ENCODE results near the gene HERPUD1.
"Not testable (repeated sequence)": the region's sequence is repeated elsewhere in the genome, so short reads cannot be mapped to it uniquely, and the experiment has no call there.

Gene HERPUD1, protein sequence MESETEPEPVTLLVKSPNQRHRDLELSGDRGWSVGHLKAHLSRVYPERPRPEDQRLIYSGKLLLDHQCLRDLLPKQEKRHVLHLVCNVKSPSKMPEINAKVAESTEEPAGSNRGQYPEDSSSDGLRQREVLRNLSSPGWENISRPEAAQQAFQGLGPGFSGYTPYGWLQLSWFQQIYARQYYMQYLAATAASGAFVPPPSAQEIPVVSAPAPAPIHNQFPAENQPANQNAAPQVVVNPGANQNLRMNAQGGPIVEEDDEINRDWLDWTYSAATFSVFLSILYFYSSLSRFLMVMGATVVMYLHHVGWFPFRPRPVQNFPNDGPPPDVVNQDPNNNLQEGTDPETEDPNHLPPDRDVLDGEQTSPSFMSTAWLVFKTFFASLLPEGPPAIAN

DNA sequence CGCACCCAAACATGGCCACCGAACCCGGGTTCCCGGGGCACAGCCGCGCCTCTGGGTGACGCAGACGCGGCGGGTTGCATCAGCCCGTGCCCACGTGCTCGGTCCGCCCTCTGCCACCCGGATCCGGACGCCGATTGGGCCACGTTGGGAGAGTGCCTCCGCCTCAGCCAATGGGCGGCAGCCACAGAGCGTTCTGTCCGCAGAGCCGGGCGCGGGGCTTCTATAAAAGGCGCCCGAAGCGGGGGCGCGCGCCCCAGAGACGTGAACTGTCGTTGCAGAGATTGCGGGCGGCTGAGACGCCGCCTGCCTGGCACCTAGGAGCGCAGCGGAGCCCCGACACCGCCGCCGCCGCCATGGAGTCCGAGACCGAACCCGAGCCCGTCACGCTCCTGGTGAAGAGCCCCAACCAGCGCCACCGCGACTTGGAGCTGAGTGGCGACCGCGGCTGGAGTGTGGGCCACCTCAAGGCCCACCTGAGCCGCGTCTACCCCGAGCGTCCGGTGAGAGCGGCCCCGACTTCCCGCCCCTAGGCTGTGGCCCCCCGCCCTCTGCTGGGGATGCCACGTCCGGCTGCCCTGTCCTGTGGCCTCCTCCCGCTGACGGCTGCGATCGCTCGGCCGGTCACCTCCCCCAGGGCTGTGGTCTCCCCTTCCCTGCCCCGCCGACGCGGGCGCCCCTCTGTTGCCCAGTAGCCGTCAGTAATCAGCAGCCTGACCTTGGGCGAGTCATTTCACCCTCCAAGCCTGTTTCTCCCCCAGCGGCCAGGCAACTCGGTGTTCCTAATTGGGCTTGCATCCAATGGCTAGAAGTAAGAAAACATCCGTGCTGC lies at the start of gene HERPUD1:
TSS of gene HERPUD1 (plus strand) at position 251 of the 829 bp plus-strand sequence. CDS start at position 354, 103 bp downstream.
- DNase-seq = peak; percentile 97

DNA sequence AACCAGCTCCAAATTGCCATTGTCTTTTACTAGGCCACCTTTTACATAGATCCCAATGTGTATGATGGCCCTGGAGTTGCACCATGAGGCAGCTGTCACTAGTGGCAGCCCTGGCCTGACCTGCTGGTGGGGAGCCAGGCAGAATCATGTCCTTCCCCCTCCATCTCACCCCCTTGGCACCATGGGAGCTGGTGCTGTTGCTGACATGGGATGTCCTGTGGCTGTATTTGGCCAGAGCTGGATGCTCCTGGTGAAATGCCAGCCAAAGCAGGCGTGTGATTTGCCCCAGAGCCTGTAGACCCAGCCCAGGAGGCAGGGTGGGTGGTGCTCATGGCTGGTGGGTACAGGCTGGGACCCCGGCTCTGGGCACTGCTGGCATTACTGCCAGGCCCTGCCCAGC lies 48.4 kb upstream of the HERPUD1 start:
- no peak for DNase-seq

DNA sequence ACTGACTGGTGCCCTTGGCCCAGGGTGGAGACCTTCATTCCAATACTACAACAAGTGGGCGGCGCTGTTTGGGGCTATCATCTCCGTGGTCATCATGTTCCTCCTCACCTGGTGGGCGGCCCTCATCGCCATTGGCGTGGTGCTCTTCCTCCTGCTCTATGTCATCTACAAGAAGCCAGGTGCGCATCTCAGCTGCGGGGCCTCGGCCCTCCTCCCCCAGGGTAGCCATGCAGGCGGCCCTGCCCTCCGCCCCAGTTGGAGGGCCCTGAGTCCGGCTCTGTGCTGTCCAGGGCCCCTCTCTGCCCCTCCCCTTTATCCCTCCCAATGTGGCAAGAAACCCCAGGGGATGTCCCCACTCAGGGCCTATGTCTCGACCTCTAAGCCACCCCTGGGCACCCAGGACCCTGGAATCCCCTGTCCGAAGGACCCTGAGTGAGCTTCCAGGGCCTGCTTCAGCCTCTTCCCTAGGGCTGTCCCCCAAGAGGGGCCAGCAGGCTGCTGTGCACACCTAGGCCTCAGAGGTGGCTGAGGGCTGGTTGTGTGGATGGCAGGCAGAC lies 47.8 kb upstream of the HERPUD1 start:
- no peak for DNase-seq

DNA sequence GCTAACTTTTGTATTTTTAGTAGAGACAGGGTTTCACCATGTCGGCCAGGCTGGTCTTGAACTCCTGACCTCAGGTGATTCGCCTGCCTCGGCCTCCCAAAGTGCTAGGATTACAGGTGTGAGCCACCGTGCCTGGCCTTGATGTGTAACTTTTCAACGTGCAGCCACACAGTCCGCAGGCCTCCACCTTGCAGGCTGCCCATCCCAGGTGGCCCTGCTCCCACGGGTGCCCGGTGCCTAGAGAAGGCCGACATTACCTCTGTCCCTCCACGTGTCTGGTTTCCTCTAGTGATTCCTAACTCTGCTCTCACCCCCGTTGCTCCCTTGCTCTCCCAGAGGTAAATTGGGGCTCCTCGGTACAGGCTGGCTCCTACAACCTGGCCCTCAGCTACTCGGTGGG lies 47.0 kb upstream of the HERPUD1 start:
- not testable (repeated sequence) for DNase-seq

DNA sequence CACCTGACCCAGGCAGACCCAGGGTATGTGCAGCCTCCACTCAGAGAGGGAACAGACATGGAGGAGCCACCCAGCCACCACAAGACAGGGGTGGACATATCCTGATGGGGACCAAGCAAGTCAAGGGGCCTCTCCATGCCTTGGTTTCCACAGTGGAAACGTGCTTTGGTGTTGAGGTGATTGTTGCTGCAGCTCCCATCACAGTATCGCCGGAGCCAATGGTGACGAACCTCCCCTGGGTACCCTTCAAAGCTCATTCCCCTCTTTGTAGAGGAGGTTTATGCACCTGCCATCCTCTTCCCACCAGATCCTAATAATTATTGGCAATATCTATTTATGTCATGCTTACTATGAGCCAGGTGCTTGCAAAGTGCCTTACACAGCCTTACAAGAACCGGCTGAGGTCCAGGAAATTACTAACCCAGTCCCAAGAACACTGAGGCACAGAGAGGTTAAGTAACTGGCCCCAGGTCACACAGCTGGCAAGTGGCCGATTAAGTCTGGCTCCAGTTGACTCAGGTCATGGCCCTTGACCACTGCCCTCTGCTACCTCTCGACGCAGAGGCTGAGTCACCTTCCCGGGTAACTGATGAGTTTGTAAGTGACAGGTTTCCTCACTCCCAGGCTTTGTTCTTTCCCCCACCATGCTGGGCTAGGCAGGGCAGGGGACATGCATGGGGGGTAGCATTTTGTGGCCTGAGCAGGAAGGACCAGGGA lies 46.3 kb upstream of the HERPUD1 start:
- no peak for DNase-seq

DNA sequence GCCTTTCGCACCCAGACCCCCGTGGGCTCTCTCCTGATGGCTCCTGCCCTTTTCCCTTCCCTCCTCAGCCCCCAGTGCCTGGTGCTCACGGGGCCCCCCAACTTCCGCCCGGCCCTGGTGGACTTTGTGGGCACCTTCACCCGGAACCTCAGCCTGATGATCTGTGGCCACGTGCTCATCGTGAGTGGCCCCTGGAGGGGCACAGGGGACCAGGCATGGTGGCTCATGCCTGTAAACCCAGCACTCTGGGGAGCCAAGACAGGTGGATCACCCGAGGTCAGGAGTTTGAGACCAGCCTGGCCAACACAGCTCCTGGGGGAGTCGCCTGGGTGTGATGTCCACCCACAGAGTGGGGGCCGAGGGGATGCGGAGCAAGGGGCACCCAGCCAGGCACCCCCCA lies 45.6 kb upstream of the HERPUD1 start:
- DNase-seq = no peak

DNA sequence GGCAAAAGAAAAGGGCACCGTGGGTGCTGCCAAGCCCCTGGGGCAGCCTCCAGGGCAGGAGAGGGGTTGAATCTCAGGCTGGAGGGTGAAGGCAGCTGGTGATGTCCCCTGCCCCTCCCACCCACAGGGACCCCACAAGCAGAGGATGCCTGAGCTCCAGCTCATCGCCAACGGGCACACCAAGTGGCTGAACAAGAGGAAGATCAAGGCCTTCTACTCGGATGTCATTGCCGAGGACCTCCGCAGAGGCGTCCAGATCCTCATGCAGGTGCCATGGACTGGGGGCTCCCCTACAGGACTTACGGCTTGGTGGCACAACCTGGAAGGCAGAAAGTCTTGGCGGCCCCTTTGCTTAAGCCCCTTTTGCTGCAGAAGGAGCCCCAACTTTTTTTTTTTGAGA lies 45.1 kb upstream of the HERPUD1 start:
- DNase-seq = no peak

DNA sequence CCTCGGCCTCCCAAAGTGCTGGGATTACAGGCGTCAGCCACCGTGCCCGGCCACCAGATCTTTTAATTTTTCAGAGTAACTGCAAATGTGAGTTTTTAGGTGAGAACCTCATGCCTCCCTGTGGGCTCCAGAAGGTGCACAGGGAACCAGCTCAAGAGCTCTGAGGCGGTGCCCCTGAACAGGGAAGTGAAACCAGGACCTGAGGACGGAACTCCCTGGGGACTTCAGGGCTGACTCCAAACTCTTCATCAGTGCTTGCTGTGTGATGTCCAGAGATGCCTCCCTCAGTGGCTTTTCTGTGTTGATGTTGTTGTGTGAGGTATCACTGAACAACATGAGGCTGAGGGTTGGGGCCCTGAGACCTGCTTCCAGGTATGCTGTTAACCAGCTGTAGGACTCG lies 43.1 kb upstream of the HERPUD1 start:
- no peak for DNase-seq

DNA sequence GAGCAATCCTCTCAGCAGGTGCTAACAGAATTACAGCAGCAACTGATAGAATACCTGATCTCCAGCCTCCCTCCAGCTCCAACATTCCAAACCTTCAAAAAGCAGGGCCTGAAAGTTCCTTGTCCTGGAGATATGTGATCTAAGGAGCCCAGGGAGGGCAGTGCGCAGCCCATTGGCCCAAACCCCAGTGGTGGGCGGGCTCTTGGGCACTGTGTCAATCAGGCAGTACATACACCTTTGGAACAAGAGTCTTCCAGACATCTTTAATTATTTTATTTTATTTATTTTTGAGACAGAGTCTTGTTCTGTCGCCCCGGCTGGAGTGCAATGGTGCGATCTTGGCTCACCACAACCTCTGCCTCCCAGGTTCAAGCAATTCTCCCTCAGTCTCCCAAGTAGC lies 42.7 kb upstream of the HERPUD1 start:
- no peak for DNase-seq

DNA sequence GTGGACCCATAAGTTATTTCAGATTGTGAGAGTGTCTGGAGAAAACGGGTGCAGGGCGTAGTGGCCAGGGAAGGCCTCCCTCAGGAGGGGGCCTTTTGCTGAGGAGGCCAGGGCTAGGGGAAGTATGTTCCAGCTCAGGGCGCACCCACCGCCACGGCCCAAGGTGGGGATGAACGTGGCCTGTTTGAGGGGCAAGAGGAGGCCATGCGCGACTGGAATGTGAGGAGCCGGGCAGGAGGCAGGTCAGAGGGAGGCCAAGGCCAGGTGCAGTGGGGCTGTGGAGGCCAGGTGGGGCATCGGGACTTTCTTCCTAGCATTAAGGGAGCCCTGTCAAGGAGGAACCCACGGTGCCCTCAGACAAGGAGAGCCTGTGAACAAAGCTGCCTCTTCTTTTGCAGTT lies 40.3 kb upstream of the HERPUD1 start:
- DNase-seq = no peak

DNA sequence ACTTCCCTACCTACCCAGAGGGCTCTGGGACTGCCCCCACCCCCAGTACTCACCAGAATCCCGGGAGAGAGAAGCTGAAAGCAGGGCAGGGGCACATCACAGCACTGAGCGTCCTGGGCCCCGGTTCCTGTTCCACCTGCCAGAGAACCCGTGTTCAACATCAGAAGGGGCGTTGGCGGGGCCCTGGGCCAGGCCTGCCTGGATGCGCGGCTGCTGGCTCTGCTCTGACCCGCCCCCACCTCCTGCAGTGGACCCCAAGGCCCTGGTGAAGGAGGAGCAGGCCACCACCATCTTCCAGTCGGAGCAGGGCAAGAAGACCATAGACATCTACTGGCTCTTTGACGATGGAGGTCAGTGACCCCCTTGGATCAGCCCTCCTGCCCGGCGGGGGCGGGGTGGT lies 39.2 kb upstream of the HERPUD1 start:
- no peak for DNase-seq

DNA sequence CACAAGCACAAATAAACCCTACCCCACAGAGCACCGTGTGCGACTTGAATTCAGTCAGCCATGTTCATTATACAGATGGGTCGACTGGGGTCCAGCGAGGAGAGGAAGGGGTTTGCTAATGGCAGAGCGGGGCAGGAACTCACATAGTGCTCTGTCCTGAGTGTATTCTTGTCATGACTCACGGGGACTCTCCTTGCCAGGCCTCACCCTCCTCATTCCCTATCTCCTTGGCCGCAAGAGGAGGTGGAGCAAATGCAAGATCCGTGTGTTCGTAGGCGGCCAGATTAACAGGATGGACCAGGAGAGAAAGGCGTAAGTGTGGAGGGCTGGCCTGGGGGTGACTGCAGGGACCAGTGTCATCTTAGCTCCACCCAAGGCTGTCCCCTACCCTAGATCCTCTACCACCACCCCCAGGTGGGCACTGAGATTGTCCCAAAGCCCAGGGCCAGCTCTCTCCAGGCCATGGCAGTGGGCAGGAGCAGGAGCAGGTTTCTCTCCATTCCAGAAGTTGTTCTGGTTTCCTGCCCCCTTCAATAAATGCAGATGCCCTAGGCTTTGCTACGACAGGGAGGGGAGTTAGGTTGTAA lies 37.5 kb upstream of the HERPUD1 start:
- no peak for DNase-seq

DNA sequence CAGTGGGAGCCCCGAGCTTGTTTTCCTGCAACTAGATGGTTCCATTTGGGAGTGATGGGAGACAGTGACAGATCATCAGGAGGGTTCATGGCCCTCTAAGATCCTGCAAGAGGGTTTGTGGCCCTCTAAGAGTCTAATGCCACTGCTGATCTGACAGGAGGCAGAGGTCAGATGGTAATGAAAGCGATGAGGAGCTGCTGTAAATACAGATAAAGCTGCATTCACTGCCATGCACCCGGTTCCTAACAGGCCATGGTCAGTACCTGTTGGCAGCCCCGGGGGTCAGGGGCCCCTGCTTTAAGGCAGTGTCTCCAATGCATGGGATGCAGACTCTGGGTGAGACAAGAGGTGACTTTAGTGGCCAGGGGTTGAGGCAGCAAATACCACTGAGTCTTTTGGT lies 36.1 kb upstream of the HERPUD1 start:
- no peak for DNase-seq

DNA sequence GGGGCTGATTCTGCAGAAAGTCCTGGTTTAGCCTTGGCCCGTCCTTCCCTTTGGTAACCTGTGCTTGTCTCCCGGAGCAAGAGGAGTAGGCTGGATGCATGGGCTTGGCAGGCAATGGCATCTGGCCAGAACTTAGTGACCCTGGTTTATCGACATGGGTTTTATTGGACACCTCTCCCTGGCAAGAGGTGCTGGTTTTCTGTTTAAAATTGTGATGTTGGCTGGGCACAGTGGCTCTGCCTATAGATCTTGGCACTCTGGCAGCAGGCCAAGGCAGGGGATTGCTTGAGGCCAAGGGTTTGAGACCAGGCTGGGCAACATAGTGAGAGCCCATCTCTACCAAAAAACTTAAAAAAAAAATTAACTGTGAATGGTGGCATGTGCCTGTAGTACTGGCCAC lies 35.7 kb upstream of the HERPUD1 start:
- DNase-seq = no peak

DNA sequence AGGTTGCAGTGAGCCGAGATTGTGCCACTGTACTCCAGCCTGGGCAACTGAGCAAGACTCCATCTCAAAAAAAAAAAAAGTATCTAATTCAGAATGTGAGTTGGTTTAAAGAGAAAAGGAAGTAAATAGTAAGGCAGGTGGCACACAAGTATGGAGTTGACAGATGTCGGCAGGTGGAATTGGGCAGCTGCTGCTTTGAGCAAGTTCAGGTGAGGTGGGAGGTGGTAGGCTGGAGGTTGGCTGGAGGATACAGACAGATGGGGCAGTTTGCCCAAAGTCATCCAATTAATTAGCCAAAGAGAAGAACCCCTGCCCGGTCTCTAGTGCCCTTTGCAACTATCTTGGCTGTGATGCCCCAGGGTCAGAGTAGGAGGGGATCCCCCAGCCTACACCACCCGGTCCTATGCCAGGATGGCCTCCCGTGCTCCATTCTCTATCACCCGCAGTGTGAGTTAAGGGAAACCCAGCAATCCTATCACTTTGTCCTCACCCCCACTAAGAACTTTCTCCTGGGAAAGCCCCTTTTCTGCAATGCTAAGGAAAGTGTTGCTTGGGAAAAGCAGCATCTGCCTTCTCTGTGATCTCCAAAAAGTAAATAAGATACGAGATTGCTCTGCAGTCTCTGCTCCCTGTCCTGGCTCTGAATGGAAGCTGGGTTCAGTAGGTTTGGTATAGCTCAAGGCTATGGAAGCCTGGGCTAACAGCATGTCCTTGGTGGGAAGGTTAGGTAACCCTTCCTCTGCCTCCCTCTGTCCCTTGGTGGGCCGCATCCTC lies 34.7 kb upstream of the HERPUD1 start:
- DNase-seq = no peak

DNA sequence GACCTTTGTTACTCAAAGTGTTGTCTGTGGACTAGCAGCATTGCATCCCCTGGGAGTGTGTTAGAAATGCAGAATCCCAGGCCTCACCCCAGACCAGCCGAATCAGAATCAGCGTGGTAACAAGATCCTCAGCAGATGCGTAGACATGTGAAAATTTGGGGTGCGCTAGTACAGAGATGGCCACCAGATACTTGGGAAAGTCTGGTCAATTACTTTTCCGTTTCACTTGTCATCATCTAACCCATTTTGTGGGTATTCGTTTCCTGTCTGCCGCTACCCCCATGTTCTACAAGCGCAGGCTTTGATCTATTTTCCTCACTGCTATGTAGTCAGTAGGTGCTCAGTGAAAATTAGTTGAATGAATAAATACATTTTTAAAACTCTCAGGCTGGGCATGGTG lies 33.1 kb upstream of the HERPUD1 start:
- DNase-seq = no peak

DNA sequence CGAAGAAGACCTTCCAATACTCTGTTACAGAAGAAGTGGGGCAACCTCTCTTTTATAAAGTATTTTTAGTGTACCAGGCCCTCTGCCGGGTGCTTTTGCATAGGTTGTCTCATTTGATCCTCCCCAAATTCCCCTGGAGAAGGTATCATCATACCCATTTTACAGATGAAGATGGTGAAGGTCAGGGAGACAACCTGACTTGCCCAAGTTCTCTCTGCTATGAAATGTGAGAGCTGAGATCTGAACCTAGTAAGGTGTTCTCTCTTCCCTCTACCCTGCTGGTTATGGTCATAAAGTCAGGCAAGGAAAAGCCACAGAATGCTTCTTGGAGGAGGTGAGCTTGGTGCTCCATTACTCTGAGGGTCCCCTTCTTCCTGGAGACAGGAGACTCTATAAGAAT lies 28.1 kb upstream of the HERPUD1 start:
- DNase-seq = no peak

DNA sequence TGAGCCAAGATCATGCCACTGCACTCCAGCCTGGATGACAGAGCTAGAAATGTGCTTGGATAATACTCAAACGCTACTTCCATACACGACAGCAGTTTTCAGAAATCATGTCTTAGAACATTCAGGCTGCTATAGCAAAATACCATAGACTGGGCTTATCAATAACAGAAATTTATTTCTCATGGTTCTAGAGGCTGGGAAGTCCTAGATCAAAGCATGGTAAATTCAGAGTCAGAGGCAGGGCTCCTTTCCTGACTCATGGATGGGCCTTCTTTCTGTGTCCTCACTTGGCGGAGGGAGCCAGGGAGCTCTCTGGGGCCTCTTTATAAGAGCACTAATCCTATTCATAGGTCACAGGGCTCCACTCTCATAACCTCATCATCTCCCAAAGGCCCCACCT lies 24.5 kb upstream of the HERPUD1 start:
- no peak for DNase-seq

DNA sequence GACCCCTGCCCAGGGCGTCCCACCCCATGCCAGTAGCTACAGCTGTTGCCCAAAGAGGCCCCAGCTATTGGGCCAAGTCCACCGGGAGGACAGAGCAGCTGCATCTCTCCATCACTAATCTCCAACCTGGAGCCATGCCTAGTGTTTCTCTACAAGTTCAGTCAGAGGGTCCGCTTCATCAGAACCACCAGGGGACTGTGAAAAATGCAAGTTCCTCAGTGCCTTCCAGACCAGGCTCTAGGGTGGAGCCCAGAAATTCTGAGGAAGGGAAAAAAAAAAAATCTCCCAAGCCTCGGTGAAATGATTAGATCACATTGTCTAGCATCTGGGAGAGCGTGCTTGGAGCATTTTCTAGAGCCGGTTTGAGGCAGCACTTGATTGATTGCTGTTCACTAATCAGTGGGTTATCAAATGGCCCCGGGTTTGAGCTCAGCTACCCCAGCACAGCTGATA lies 22.4 kb upstream of the HERPUD1 start:
- no peak for DNase-seq

DNA sequence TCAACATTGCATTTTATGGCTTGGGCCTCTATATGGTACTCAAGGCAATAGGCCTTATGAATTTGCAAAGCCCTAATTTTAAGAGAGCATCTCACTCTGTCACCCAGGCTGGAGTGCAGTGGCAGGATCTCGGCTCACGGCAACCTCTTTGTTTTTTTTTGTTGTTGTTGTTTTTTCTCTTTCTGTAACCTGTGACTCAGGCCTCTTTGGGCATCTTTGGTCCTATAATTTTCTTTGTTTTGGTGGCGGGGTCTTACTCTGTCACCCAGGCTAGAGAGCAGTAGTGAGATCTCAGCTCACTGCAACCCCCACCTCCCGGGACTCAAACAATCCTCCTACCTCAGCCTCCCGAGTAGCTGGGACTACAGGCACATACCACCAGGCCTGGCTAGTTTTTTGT lies 21.8 kb upstream of the HERPUD1 start:
- DNase-seq = no peak

DNA sequence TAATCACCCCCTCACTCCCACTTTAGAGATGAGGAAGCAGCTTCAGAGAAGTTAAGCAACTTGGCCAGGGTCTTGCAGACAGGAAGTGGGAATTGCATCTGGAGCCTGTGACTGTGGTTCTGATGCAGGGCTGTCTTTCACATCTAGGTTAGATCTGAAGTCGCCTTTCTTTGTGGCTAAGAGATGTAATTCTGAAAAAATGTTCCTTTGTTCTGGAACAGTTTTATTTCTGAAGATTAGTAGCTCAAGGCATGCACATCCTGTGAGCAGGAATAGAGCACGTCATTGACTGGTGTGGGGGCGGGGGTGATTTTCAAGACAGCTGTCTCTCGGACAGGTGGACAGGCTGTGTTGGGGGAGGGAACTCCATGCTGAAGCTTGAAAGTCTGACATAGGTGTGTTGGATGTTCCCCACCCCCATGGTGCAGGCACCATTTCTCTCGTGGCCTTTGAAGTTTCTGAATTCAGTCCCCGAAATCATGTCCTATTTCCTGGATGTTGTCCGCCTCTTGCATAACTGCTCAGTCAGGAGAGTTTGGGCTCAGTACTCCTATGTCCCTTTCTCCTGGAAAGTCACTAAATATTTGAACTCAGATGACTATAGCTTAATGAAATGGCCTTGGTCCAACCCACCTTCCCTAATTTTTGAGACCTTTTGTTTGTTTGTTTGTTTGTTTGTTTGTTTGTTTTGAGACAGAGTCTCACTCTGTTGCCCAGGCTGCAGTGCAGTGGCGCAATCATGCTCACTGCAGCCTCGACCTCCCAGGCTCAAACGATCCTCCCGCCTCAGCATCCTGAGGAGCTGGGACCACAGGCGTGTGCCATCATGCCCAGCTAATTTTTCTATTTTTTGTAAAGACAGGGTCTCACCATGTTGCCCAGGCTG lies 21.0 kb upstream of the HERPUD1 start:
- no peak for DNase-seq

All from NCI-H1092 treated with DMSO at 0.1 percent for 48 hours (cell line).